OCI-LY7 (cell line): ENCODE measurements around the gene GPRASP3.

Experiments
- CTCF ChIP-seq: fragments of 200-600 bp; sonication (generic); conservative IDR thresholded peaks from 2 replicates; pipeline ENCODE4 v1.5.1; 2014; ENCODE audit warnings: mild to moderate bottlenecking, antibody characterized with exemption, low read length, moderate library complexity, mixed read lengths
- EZH2phosphoT487 ChIP-seq: fragments of 200-600 bp; sonication (generic); IDR thresholded peaks from 2 replicates; pipeline ENCODE4 v1.6.1; 2018; ENCODE audit warnings: low read depth, borderline replicate concordance, mild to moderate bottlenecking, mixed run types, antibody characterized with exemption, low read length, moderate library complexity, mixed read lengths

GRCh38 chrX:102697494-102697893 lies 23.0 kb upstream of the GPRASP3 start:
- TF ChIP-seq CTCF (no peak), EZH2phosphoT487 (no peak)
